Left ventricle myocardium superior (tissue), 1 donor: ENCODE data around the gene PITPNC1. TPM values are rescaled to one million over a fixed set of nuclear protein-coding genes. Genes with fewer than 3 reads are reported as not detected.
"Not testable (repeated sequence)": the region's sequence is repeated elsewhere in the genome, so short reads cannot be mapped to it uniquely, and the experiment has no call there.

Source experiments
- ATAC-seq: fragments of 200-7000 bp; cut with Tn5 transposase; one replicate; pipeline ENCODE4 v1.9.1; 2020; ENCODE audit warnings: mild to moderate bottlenecking, moderate library complexity
- DNase-seq: peaks from one replicate; pipeline ENCODE4 v3.0.0-alpha.2; 2020
- intact Hi-C: fragments of 100-400 bp; cut with micrococcal nuclease; formaldehyde crosslinking; loops from one replicate; pipeline ENCODE4 v1.11.0; 2022
- total RNA-seq: library from RNA; stranded (reverse); fragmentation: NEBNext Ultra II Directional; extraction: Animal tissue kit (Norgen Biotek cat#: 25700); gene quantifications from one replicate; pipeline ENCODE4 v1.2.1, GENCODE V29; 2021
- donor health status: DM: no; HTN: yes; CAD: no; lungs with severe emphysema.

Gene PITPNC1
- total RNA-seq, 1 donor from 2014 or later: 11.0 TPM

DNA sequence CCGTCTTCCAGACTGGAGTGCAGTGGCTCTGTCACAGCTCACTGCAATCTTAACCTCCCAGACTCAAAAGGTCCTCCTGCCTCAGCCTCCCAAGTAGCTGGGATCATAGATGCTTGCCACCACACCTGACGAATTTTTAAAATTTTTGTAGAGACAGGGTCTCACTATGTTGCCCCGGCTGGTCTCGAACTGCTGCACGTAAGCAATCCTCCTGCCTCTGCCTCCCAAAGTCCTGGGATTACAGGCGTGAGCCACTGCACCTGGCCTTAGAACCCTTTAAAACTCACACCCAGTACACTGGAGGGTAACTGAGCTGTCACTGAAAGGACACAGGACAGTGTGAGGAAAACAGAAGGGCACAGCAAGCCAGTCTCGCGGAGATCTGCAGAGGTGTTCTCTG, 243.0 kb downstream of the PITPNC1 start:
- DNase-seq (no peak), ATAC-seq (no peak)
- intact Hi-C loops: loop anchor here (10.0 kb wide), 1 partner anchor 245 kb away; the partner anchor contains the start of gene PITPNC1

GRCh38 chr17:67620636-67621035, 243.6 kb downstream of the PITPNC1 start:
- DNase-seq (no peak), ATAC-seq (no peak)
- intact Hi-C loops: loop anchor here (10.0 kb wide), 1 partner anchor 246 kb away; the partner anchor contains the start of gene PITPNC1

- ATAC-seq: no peak
- intact Hi-C loops: loop anchor here (10.0 kb wide), 1 partner anchor 249 kb away; the partner anchor contains the start of gene PITPNC1
- no peak for DNase-seq
These were observed 246.7 kb downstream of the PITPNC1 start for GRCh38 chr17:67623767-67624166.

- DNase-seq (no peak), ATAC-seq (no peak)
- intact Hi-C loops: loop anchor here (10.0 kb wide), 1 partner anchor 250 kb away; the partner anchor contains the start of gene PITPNC1
These were observed 248.0 kb downstream of the PITPNC1 start for GRCh38 chr17:67624886-67625656.

- DNase-seq (no peak), ATAC-seq (no peak)
- intact Hi-C loops: loop anchor here (10.0 kb wide), 1 partner anchor 251 kb away; the partner anchor contains the start of gene PITPNC1
These were observed 248.9 kb downstream of the PITPNC1 start for GRCh38 chr17:67625971-67626370.

DNA sequence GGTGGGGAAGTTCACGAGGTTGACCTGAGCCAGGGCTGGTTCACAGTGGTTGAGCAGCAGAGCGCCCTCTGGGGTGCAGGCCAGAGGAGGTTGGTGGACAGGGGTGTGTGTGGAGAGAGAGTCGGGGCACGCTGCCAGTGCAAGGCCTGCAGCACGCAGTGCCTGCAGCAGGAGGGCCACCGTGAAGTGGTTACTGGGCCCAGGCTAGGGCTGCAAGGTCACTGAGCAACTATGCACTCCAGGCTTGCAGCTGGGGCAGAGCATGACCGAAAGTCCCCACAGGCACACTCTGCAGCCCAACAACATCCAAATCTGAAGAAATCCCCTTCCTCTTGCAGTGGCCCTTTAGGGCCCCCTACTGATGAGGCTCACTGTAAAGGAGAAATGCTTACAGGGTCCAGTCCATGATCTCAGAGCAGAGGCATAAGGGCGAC, 251.5 kb downstream of the PITPNC1 start:
- ATAC-seq (peak; percentile 36), DNase-seq (peak; percentile 47)
- intact Hi-C loops: loop anchor here (10.0 kb wide), 1 partner anchor 254 kb away; the partner anchor contains the start of gene PITPNC1

GRCh38 chr17:67629971-67630320, 252.9 kb downstream of the PITPNC1 start:
- DNase-seq (no peak), ATAC-seq (peak; percentile 66)
- intact Hi-C loops: loop anchor here (10.0 kb wide), 1 partner anchor 255 kb away; the partner anchor contains the start of gene PITPNC1

- intact Hi-C loops, DNase-seq, ATAC-seq: not testable (repeated sequence)
These were observed 253.8 kb downstream of the PITPNC1 start for GRCh38 chr17:67630836-67631235.

DNA sequence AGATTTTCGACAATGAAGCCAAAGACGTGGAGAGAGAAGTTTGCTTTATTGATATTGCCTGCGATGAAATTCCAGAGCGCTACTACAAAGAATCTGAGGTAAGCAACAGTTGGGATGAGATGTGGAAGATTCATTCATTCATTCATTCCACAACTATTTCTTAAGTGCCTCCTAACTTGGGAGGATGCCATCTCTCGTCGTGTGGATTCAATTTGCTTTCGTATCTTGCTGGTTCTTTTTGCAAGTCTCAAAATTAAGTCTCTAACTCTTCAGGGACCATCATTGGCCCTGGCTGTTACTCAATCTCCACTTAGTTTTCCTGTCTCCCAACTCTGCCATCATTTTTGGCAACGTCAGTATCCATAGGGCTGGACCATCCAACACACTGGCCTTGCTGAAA, 255.1 kb downstream of the PITPNC1 start:
- intact Hi-C loops: no loop called here
- ATAC-seq (no peak), DNase-seq (no peak)

GRCh38 chr17:67633751-67634211, 256.7 kb downstream of the PITPNC1 start:
- intact Hi-C loops: no loop called here
- DNase-seq: peak; percentile 44
- peak; percentile 75 for ATAC-seq

GRCh38 chr17:67635681-67636080, 258.6 kb downstream of the PITPNC1 start:
- intact Hi-C loops: no loop called here

DNA sequence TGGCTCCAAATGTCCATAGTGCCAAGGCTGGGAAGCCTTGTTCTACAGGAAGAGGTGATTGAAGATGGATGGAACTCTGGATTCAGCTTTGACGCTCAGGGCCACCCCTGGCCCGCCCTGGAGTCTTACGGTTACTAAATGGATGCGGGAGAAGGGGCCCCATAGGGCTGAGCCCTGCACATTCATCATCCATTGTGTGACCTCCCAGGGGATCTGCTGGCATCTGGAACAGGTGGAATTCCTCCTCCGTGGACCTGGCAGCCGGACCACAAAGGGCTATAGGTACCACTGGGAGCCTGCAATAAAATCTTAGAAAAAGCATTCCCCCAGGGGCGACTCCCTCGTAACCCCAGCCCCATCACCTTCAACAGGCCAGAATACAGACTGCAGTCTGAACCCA, 259.2 kb downstream of the PITPNC1 start:
- intact Hi-C loops: no loop called here
- no peak for ATAC-seq
- DNase-seq: no peak

More at GRCh38 chr17:67635681-67636080, 258.6 kb downstream of the PITPNC1 start:
- ATAC-seq: no peak
- DNase-seq: no peak

- no peak for DNase-seq
- intact Hi-C loops: no loop called here
- no peak for ATAC-seq
These were observed 259.9 kb downstream of the PITPNC1 start for GRCh38 chr17:67636834-67637520.

GRCh38 chr17:67637901-67638641, 261.0 kb downstream of the PITPNC1 start:
- ATAC-seq (no peak), DNase-seq (no peak)
- intact Hi-C loops: no loop called here

- DNase-seq (no peak), ATAC-seq (no peak)
- intact Hi-C loops: no loop called here
These were observed 261.8 kb downstream of the PITPNC1 start for GRCh38 chr17:67638871-67639270.

DNA sequence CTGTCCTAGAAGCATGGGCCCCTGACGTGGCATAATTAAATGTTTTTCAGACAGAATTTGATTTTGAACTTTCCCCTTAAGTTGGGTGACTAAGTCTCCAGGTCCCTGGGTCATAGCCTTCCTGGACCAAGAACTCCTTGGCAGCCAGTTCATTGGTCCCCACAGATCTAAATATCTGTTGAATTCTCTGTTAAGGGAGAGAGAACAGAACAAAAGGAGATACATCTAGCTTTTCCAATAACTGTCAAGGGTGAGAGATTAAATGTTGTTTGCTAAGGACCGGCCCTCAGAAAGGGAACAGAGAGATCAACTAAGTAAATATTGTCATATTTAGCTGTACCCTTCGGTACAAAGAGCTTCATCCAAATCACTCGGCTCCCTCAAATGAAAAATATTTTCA, 262.5 kb downstream of the PITPNC1 start:
- intact Hi-C loops: no loop called here
- DNase-seq (no peak), ATAC-seq (peak; percentile 72)

GRCh38 chr17:67639979-67640378, 262.9 kb downstream of the PITPNC1 start:
- DNase-seq (no peak), ATAC-seq (peak; percentile 63)
- intact Hi-C loops: no loop called here

DNA sequence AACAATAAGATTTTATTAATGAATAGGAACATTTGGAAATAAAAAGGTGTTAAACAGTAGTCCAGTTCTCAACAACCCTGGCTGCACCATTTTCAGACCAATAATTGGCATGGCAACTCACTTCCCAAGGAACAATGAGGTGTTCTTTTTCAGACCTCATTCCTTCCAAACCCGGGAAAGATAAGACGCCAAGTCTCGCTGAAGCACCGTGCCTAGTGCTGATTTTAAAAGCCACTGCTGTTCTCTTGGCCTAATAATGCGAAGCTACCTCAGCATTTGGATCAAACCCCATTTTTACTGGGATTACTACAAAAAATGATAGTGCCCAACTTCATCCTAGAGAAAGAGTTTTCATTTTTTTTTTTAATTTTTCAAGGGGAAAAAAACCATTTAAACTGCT, 265.4 kb downstream of the PITPNC1 start:
- intact Hi-C loops: no loop called here
- ATAC-seq: peak; percentile 19

DNA sequence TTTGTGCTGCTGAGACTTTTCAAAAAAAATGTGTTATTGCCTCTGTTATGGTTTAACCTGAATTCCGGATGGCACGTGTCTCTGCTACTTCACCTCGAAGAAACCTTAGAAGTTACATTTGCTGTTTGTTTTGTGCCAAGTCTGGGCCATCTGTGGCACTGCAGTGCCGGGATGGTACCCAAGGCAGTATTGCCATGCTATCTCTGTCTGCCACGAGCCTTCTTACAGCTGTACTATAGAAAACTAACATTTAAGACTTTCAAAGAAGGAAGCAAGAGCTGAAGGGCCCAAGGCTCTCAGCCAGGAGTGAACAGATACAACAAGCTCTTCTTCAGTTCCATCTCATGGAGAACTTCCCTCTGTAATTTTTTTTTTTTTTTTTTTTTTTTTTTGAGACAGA, 267.0 kb downstream of the PITPNC1 start:
- intact Hi-C loops: no loop called here

More for the DNA sequence above, 265.4 kb downstream of the PITPNC1 start:
- DNase-seq: no peak

More for the DNA sequence above, 267.0 kb downstream of the PITPNC1 start:
- DNase-seq: no peak
- ATAC-seq: no peak
